Chondrocyte (in vitro differentiated cells): ENCODE measurements around the gene C11orf54. TPM values are rescaled to one million over a fixed set of nuclear protein-coding genes. Genes with fewer than 3 reads are reported as not detected.

Source experiments
- DNase-seq: peaks from one replicate; pipeline ENCODE4 v3.0.0; 2021; ENCODE audit warnings: mixed read lengths, low spot score
- H3K27ac Mint-ChIP-seq: one replicate; pipeline ENCODE4 v1.8.0; 2021; ENCODE audit warnings: mild to moderate bottlenecking, moderate library complexity, mixed read lengths; ENCODE audit not compliant: unreplicated experiment
- H3K27me3 Mint-ChIP-seq: 2 replicates; pipeline ENCODE4 v1.8.0; 2021; ENCODE audit warnings: low read depth, mixed read lengths
- H3K36me3 Mint-ChIP-seq: 2 replicates; pipeline ENCODE4 v1.8.0; 2021; ENCODE audit warnings: low read depth, mixed read lengths
- H3K4me1 Mint-ChIP-seq: 2 replicates; pipeline ENCODE4 v1.8.0; 2021; ENCODE audit warnings: low read depth, mild to moderate bottlenecking, mixed read lengths
- H3K4me3 Mint-ChIP-seq: one replicate; pipeline ENCODE4 v1.8.0; 2021; ENCODE audit warnings: mild to moderate bottlenecking, moderate library complexity, mixed read lengths; ENCODE audit not compliant: unreplicated experiment
- H3K9me3 Mint-ChIP-seq: 2 replicates; pipeline ENCODE4 v1.8.0; 2021; ENCODE audit warnings: low read depth, mixed read lengths
- CTCF ChIP-seq: fragments of 200-600 bp; sonication (generic); IDR thresholded peaks from 2 replicates; pipeline ENCODE4 v1.5.0; 2021; ENCODE audit warnings: antibody characterized with exemption, mild to moderate bottlenecking, moderate library complexity
- total RNA-seq: library from RNA; stranded (reverse); gene quantifications from 3 replicates; pipeline ENCODE4 v1.2.1, GENCODE V29; 2021

Gene C11orf54
- total RNA-seq, 1 donor from 2014 or later = 13.3 TPM

GRCh38 chr11:93766504-93766903, 25.0 kb downstream of the C11orf54 start:
- Mint-ChIP-seq H3K27ac (no peak overlapping the region), H3K36me3 (peaks cover 5% of the 10 kb centered on the region), H3K9me3 (no peaks in the 10 kb centered on the region), H3K27me3 (no peaks in the 10 kb centered on the region), H3K4me3 (no peak overlapping the region), H3K4me1 (no peaks in the 10 kb centered on the region)
- DNase-seq = no peak
- TF ChIP-seq CTCF = no peak

- no peak for TF ChIP-seq CTCF
- Mint-ChIP-seq H3K36me3 (peaks cover 5% of the 10 kb centered on the region), H3K4me3 (no peak overlapping the region), H3K27ac (no peak overlapping the region), H3K27me3 (no peaks in the 10 kb centered on the region), H3K4me1 (no peaks in the 10 kb centered on the region), H3K9me3 (no peaks in the 10 kb centered on the region)
- DNase-seq = no peak
These were observed 25.5 kb downstream of the C11orf54 start for GRCh38 chr11:93767018-93767417.

DNA sequence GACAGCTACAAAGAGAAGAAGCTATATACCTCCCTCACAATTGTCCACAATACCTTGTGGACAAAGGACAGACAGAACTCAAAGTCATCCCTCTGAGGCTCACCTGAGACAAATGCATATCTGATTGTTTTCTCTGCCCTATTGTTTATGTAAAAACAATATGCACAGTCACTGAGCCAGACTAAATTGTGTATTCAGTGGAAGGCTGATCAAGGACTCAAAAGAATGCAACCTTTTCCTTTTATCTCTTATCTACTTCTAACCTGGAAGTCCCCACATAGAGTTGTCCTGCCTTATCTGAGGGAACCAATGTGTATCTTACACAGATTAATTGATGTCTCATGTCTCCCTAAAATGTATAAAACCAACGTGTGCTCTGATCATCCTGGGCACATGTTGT, 28.7 kb downstream of the C11orf54 start:
- no peak overlapping the region for H3K4me3 Mint-ChIP-seq
- H3K36me3 Mint-ChIP-seq = peaks cover 2% of the 10 kb centered on the region
- DNase-seq = no peak
- H3K27me3 Mint-ChIP-seq = no peaks in the 10 kb centered on the region
- H3K27ac Mint-ChIP-seq = no peak overlapping the region
- TF ChIP-seq CTCF = no peak
- H3K9me3 Mint-ChIP-seq = no peaks in the 10 kb centered on the region
- H3K4me1 Mint-ChIP-seq = no peaks in the 10 kb centered on the region

- Mint-ChIP-seq H3K4me3 (no peak overlapping the region), H3K27ac (no peak overlapping the region), H3K27me3 (no peaks in the 10 kb centered on the region), H3K36me3 (no peaks in the 10 kb centered on the region), H3K9me3 (no peaks in the 10 kb centered on the region), H3K4me1 (no peaks in the 10 kb centered on the region)
- no peak for TF ChIP-seq CTCF
- no peak for DNase-seq
These were observed 30.7 kb downstream of the C11orf54 start for GRCh38 chr11:93772123-93772522.

- Mint-ChIP-seq H3K4me1 (no peaks in the 10 kb centered on the region), H3K36me3 (no peaks in the 10 kb centered on the region), H3K27me3 (no peaks in the 10 kb centered on the region), H3K4me3 (no peak overlapping the region), H3K27ac (no peak overlapping the region), H3K9me3 (no peaks in the 10 kb centered on the region)
- no peak for DNase-seq
- TF ChIP-seq CTCF = no peak
These were observed 31.6 kb downstream of the C11orf54 start for GRCh38 chr11:93773045-93773477.
